Hepatocyte (in vitro differentiated cells): Measurements from ENCODE around the gene COA8. TPM values are rescaled to one million over a fixed set of nuclear protein-coding genes. Genes with fewer than 3 reads are reported as not detected.

Experiments
- DNase-seq: peaks from one replicate; pipeline ENCODE4 v3.0.0-alpha.2; 2016; ENCODE audit warnings: low spot score
- H2AFZ ChIP-seq: fragments of 200-600 bp; sonication (generic); 2 replicates; pipeline ENCODE4 v1.6.0; 2016; ENCODE audit warnings: antibody characterized with exemption, mild to moderate bottlenecking
- H3K27ac ChIP-seq: fragments of 200-600 bp; sonication (generic); 2 replicates; pipeline ENCODE4 v1.5.1; 2016; ENCODE audit warnings: mild to moderate bottlenecking
- H3K27me3 ChIP-seq: fragments of 200-600 bp; sonication (generic); 2 replicates; pipeline ENCODE4 v1.6.1; 2016
- H3K36me3 ChIP-seq: fragments of 200-600 bp; sonication (generic); replicated peaks from 2 replicates; pipeline ENCODE4 v1.5.1; 2016; ENCODE audit warnings: low read depth; ENCODE audit not compliant: insufficient read depth
- H3K4me1 ChIP-seq: fragments of 200-600 bp; sonication (generic); 2 replicates; pipeline ENCODE4 v1.5.1; 2016; ENCODE audit warnings: mild to moderate bottlenecking, moderate library complexity; ENCODE audit not compliant: insufficient read depth
- H3K4me2 ChIP-seq: fragments of 200-600 bp; sonication (generic); 2 replicates; pipeline ENCODE4 v1.6.0; 2016
- H3K4me3 ChIP-seq: fragments of 200-600 bp; sonication (generic); 2 replicates; pipeline ENCODE4 v1.5.1; 2016; ENCODE audit warnings: mild to moderate bottlenecking
- H3K79me2 ChIP-seq: fragments of 200-600 bp; sonication (generic); 2 replicates; pipeline ENCODE4 v1.6.0; 2017; ENCODE audit warnings: mild to moderate bottlenecking
- H3K9me2 ChIP-seq: fragments of 200-600 bp; sonication (generic); replicated peaks from 2 replicates; pipeline ENCODE4 v1.6.0; 2017; ENCODE audit warnings: mild to moderate bottlenecking; ENCODE audit not compliant: insufficient read depth
- H3K9me3 ChIP-seq: fragments of 200-600 bp; sonication (generic); 2 replicates; pipeline ENCODE4 v1.5.1; 2016; ENCODE audit warnings: low read depth, mild to moderate bottlenecking
- H4K20me1 ChIP-seq: fragments of 200-600 bp; sonication (generic); 2 replicates; pipeline ENCODE4 v1.6.0; 2016; ENCODE audit warnings: mild to moderate bottlenecking; ENCODE audit not compliant: insufficient read depth, poor library complexity, severe bottlenecking
- EZH2 ChIP-seq: fragments of 200-600 bp; sonication (generic); IDR thresholded peaks from 2 replicates; pipeline ENCODE4 v1.6.1; 2016; ENCODE audit warnings: antibody characterized with exemption, mild to moderate bottlenecking, borderline replicate concordance
- EZH2phosphoT487 ChIP-seq: fragments of 200-600 bp; sonication (generic); IDR thresholded peaks from one replicate; pipeline ENCODE4 v1.6.1; 2018; ENCODE audit warnings: antibody characterized with exemption, mild to moderate bottlenecking, low read depth, moderate library complexity; ENCODE audit not compliant: unreplicated experiment, severe bottlenecking
- WGBS: methylation state at CpG from one replicate; pipeline ENCODE4 v1.1.6; 2016; ENCODE audit warnings: low lambda C conversion rate; ENCODE audit errors: missing lambda C conversion rate; 5-methylcytosine and 5-hydroxymethylcytosine counted together
- polyA plus RNA-seq: library from polyadenylated mRNA; unstranded; fragments of >200 nt; fragmentation: Nextera tagmentation; extraction: Ambion mirVana; gene quantifications from 2 replicates; pipeline ENCODE4 v1.2.1, GENCODE V29; 2016
- total RNA-seq: library from RNA; depleted of rRNA; stranded (reverse); fragments of >200 nt; gene quantifications from 2 replicates; pipeline ENCODE4 v1.2.3, GENCODE V29; 2014
- TF ChIP-seq, protein P1 (sequence below): fragments of 200-600 bp; sonication (generic); IDR thresholded peaks from 2 replicates; pipeline ENCODE4 v1.5.1; 2016; ENCODE audit warnings: antibody characterized with exemption, mild to moderate bottlenecking; ENCODE audit not compliant: poor library complexity

COA8 gene
- total and polyA plus RNA-seq, 2 experiments from 2014 or later = 58.7 to 68.2 TPM

- no peaks in the 10 kb centered on the region for H3K9me2 ChIP-seq
- peaks cover 27% of the 10 kb centered on the region for H4K20me1 ChIP-seq
- H3K4me1 ChIP-seq = peaks cover 50% of the 10 kb centered on the region
- peak; percentile 90 for DNase-seq
- WGBS = 32% methylated on average over 8 of the region's 66 CpGs
- peak overlapping the region; percentile 91 for H3K4me3 ChIP-seq
- H3K79me2 ChIP-seq = peaks cover 25% of the 10 kb centered on the region
- H3K36me3 ChIP-seq = no peaks in the 10 kb centered on the region
- H2AFZ ChIP-seq = peak overlapping the region; percentile 49
- TF ChIP-seq, protein P1, sequence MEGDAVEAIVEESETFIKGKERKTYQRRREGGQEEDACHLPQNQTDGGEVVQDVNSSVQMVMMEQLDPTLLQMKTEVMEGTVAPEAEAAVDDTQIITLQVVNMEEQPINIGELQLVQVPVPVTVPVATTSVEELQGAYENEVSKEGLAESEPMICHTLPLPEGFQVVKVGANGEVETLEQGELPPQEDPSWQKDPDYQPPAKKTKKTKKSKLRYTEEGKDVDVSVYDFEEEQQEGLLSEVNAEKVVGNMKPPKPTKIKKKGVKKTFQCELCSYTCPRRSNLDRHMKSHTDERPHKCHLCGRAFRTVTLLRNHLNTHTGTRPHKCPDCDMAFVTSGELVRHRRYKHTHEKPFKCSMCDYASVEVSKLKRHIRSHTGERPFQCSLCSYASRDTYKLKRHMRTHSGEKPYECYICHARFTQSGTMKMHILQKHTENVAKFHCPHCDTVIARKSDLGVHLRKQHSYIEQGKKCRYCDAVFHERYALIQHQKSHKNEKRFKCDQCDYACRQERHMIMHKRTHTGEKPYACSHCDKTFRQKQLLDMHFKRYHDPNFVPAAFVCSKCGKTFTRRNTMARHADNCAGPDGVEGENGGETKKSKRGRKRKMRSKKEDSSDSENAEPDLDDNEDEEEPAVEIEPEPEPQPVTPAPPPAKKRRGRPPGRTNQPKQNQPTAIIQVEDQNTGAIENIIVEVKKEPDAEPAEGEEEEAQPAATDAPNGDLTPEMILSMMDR = peak; percentile 53
- TF ChIP-seq EZH2 = no peak
- TF ChIP-seq EZH2phosphoT487 = no peak
- H3K27me3 ChIP-seq = peaks cover 4% of the 10 kb centered on the region
- peak overlapping the region; percentile 90 for H3K27ac ChIP-seq
- peak overlapping the region; percentile 100 for H3K4me2 ChIP-seq
- H3K9me3 ChIP-seq = no peaks in the 10 kb centered on the region
These were observed 41.9 kb upstream of the COA8 start for GRCh38 chr14:103520657-103521437.

DNA sequence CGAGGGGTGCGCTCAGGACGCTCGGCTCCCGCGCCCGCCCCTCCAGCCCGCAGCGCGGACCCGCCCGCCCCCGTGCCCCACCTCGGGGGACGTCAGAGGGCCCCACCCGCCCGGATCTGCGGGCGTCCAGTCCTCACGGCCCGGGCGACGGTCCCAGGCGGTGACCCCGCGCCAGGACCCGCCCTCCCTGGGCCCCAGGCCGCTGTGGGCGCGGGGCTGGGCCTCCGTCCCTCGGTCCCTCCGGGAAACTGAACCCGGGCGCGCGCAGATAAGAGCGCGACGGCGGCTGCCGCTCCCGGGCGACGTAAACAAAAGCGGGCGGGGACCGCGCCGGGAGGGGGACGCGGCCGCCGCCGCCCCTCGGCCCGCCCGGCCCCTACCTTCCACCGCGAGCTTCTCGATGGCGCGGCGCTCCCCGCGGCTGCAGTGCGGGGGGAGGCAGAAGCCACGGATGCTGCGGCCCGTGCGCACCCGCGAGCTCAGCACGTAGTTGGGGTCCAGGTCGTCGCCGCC, 41.3 kb upstream of the COA8 start:
- Histone ChIP-seq H3K36me3 (no peaks in the 10 kb centered on the region), H3K4me2 (peak overlapping the region; percentile 100), H3K4me3 (peak overlapping the region; percentile 91), H4K20me1 (peaks cover 27% of the 10 kb centered on the region), H3K27me3 (peaks cover 4% of the 10 kb centered on the region), H2AFZ (peak overlapping the region; percentile 49), H3K9me2 (no peaks in the 10 kb centered on the region), H3K79me2 (peaks cover 25% of the 10 kb centered on the region), H3K9me3 (no peaks in the 10 kb centered on the region), H3K4me1 (peaks cover 56% of the 10 kb centered on the region), H3K27ac (peak overlapping the region; percentile 90)
- DNase-seq = no peak
- TF ChIP-seq, protein P1 = no peak
- no peak for TF ChIP-seq EZH2
- TF ChIP-seq EZH2phosphoT487 = no peak
- WGBS = 5% methylated on average over 8 of the region's 77 CpGs

- peak overlapping the region; percentile 49 for H2AFZ ChIP-seq
- DNase-seq = no peak
- H3K9me2 ChIP-seq = no peaks in the 10 kb centered on the region
- peaks cover 28% of the 10 kb centered on the region for H3K79me2 ChIP-seq
- H3K4me1 ChIP-seq = peaks cover 62% of the 10 kb centered on the region
- H3K36me3 ChIP-seq = no peaks in the 10 kb centered on the region
- TF ChIP-seq EZH2 (no peak), EZH2phosphoT487 (no peak)
- TF ChIP-seq, protein P1 = no peak
- peaks cover 4% of the 10 kb centered on the region for H3K27me3 ChIP-seq
- WGBS = 1% methylated on average over 33 of the region's 74 CpGs
- H3K9me3 ChIP-seq = no peaks in the 10 kb centered on the region
- peak overlapping the region; percentile 91 for H3K4me3 ChIP-seq
- peak overlapping the region; percentile 90 for H3K27ac ChIP-seq
- peak overlapping the region; percentile 100 for H3K4me2 ChIP-seq
- H4K20me1 ChIP-seq = peaks cover 27% of the 10 kb centered on the region
These were observed 40.7 kb upstream of the COA8 start for GRCh38 chr14:103521951-103522563.
